ENCODE results near the gene WWP2.
"Not testable (repeated sequence)": the region's sequence is repeated elsewhere in the genome, so short reads cannot be mapped to it uniquely, and the experiment has no call there.

WWP2 gene

GRCh38 chr16:69796285-69797118, 34.4 kb downstream of the WWP2 start:
- DNase-seq: peak; percentile 2

GRCh38 chr16:69798466-69798865, 36.3 kb downstream of the WWP2 start:
- DNase-seq: no peak

- DNase-seq: no peak
These were observed 37.5 kb downstream of the WWP2 start for GRCh38 chr16:69799611-69800031.

GRCh38 chr16:69804297-69804696, 42.2 kb downstream of the WWP2 start:
- no peak for DNase-seq

DNA sequence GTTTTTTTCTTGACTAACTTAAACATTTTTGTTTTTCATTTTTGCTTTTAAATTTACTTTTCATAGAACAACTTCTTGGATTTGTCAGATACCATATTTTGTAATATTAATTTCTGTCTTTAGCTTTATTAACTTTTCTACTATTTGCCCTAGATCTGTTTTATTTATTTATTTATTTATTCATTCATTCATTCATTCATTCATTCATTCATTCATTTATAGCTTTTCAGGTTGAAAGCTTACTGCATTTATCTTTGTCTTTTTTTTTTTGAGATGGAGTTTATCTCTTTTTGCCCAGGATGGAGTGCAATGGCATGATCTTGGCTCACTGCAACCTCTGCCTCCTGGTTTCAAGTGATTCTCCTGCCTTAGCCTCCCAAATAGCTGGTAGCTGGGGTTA, 44.6 kb downstream of the WWP2 start:
- not testable (repeated sequence) for DNase-seq

- no peak for DNase-seq
These were observed 50.5 kb downstream of the WWP2 start for GRCh38 chr16:69812688-69813014.

DNA sequence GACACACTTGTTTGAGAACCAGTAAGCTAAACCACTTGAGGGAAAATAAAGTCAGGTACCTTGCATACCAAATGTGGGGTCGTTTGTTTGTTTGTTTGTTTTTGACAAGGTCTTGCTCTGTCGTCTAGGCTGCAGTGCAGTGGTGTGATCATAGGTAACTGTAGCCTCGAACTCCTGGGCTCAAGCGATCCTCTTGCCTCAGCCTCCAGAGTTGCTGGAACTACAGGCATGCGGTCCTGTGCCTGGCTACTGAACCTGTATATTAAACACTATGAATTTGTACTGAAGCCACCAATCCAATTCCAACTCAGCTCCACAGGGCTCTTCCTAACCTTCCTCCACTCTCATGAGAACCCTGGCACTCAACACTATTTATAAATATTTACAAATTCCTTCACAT, 51.9 kb downstream of the WWP2 start:
- DNase-seq: no peak

GRCh38 chr16:69814561-69814960, 52.4 kb downstream of the WWP2 start:
- no peak for DNase-seq

- not testable (repeated sequence) for DNase-seq
These were observed 53.2 kb downstream of the WWP2 start for GRCh38 chr16:69815216-69815883.

GRCh38 chr16:69816996-69817395, 54.9 kb downstream of the WWP2 start:
- no peak for DNase-seq

GRCh38 chr16:69818891-69819545, 56.9 kb downstream of the WWP2 start:
- DNase-seq: no peak

- no peak for DNase-seq
These were observed 58.9 kb downstream of the WWP2 start for GRCh38 chr16:69820926-69821541.

- DNase-seq: no peak
These were observed 59.7 kb downstream of the WWP2 start for GRCh38 chr16:69821844-69822173.

GRCh38 chr16:69822174-69822935, 60.2 kb downstream of the WWP2 start:
- DNase-seq: no peak

DNA sequence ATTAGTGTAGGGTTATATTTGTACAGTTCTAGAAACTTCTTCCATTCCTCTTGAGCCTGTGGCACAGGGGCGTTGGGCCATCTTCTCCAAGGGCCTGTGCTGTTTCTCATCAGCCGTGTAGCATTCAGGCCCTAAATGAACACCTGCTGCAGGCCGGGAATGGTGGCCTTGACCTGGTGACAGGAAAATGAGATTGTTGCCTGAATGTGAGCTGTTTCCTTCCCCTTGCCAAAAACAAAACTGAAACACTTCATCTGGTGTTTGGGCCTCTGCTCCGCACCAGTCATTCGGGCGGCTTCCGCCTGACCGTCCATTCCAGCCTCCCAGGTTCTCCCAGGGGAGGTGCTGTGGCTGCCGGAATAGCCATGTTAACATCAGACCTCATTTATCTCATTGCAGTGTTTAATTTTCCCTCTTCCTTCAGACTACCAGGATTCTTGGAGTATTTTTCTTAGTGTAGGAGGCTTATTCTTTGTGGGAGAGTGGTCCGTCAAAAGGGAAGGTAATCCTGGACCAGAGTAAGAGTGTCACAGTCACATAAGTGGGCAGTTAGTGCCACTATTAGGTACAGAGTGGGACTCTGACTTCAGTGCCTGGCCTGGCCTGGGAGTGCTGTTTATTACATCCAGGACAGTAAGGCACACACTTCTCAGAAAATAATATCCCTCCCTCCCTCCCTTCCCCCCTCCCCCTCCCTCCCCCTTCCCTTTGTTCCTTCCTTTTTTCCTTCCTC, 61.9 kb downstream of the WWP2 start:
- no peak for DNase-seq

GRCh38 chr16:69824564-69825142, 62.5 kb downstream of the WWP2 start:
- DNase-seq: not testable (repeated sequence)

DNA sequence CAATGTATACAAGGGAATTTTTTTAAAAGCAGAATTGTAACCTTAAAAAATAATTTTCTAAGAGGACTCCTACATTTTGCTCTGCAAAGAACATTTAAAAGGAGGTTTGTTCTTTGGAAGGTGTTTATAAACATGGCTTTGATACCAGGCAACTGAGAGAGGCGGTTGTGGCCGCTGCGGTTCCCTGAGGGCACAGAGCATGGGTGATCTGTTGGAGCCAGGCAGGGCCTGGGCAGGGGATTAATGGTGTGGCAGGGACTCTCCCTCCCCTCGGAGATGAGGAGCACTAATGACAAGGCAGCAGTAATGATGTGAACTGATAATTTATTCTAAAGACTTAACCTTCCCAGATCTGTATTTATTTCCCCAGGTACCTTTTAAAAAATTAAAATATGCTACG, 65.4 kb downstream of the WWP2 start:
- no peak for DNase-seq

GRCh38 chr16:69829338-69829737, 67.2 kb downstream of the WWP2 start:
- no peak for DNase-seq

GRCh38 chr16:69830146-69830533, 68.0 kb downstream of the WWP2 start:
- DNase-seq: no peak

- no peak for DNase-seq
These were observed 68.5 kb downstream of the WWP2 start for GRCh38 chr16:69830534-69831211.

All from NCI-H1105 (cell line).